ENCODE data around the gene AMH. TPM values are rescaled to one million over a fixed set of nuclear protein-coding genes. Genes with fewer than 3 reads are reported as not detected.

The AMH gene
- total and polyA plus RNA-seq, 2 donors (not counting 1 experiment from before 2014, with no cell fraction given), result 0.03 to 0.33 TPM

- H2AFZ ChIP-seq (ENCODE audit: low read length), result no peak overlapping the region
- peaks cover 15% of the 10 kb centered on the region for H3K36me3 ChIP-seq (ENCODE audit: control insufficient read depth, insufficient read depth, low read length)
- peaks cover 49% of the 10 kb centered on the region for H3K79me2 ChIP-seq (ENCODE audit: control insufficient read depth, insufficient read depth, low read length)
- peaks cover 17% of the 10 kb centered on the region for H3K4me1 ChIP-seq (ENCODE audit: control insufficient read depth, extremely low read depth, insufficient read depth, low read length)
- peak overlapping the region; percentile 97 for H3K9ac ChIP-seq (ENCODE audit: insufficient read depth, low read length)
- DNase-seq (ENCODE audit: low read depth in 2 of 2), result peak; percentile 91 to 96
- H3K9me3 ChIP-seq (ENCODE audit: control insufficient read depth, insufficient read depth, low read depth, low read length), result no peaks in the 10 kb centered on the region
- peak overlapping the region; percentile 66 to 99 (median 86) for H3K4me3 ChIP-seq (replicated peaks in 1 of 4; ENCODE audit: control extremely low read depth in 1 of 4, insufficient read depth in 1 of 4, low read depth in 3 of 4, low read length in 4 of 4)
- peak overlapping the region; percentile 95 for H3K27ac ChIP-seq (ENCODE audit: insufficient read depth, low read length)
- peaks cover 4% of the 10 kb centered on the region for H4K20me1 ChIP-seq (ENCODE audit: control insufficient read depth, extremely low read depth, insufficient read depth, low read length)
- no peak for TF ChIP-seq EZH2 (IDR thresholded peaks at IDR 0.05; ENCODE audit: low read length, missing control alignments)
- TF ChIP-seq CTCF (conservative IDR thresholded peaks at IDR 0.05 in 1 of 2, IDR thresholded peaks at IDR 0.05 in 1 of 2; ENCODE audit: low read depth in 1 of 2, low read length in 2 of 2), result no peak
- H3K27me3 ChIP-seq (ENCODE audit: control insufficient read depth, insufficient read depth, low read length), result no peaks in the 10 kb centered on the region
- no peak overlapping the region for H3K4me2 ChIP-seq (ENCODE audit: extremely low read depth, insufficient read depth, low read length)
Measured at GRCh38 chr19:2269244-2270156, 20.4 kb downstream of the AMH start.

- peaks cover 16% of the 10 kb centered on the region for H3K36me3 ChIP-seq (ENCODE audit: control insufficient read depth, insufficient read depth, low read length)
- H3K4me1 ChIP-seq (ENCODE audit: control insufficient read depth, extremely low read depth, insufficient read depth, low read length), result peaks cover 17% of the 10 kb centered on the region
- DNase-seq (ENCODE audit: low read depth in 2 of 2), result no peak
Measured at GRCh38 chr19:2270157-2270422, 21.0 kb downstream of the AMH start.

More at GRCh38 chr19:2270157-2270422, 21.0 kb downstream of the AMH start:
- H3K27me3 ChIP-seq (ENCODE audit: control insufficient read depth, insufficient read depth, low read length), result no peaks in the 10 kb centered on the region
- H2AFZ ChIP-seq (ENCODE audit: low read length), result no peak overlapping the region
- H3K9ac ChIP-seq (ENCODE audit: insufficient read depth, low read length), result peak overlapping the region; percentile 97
- H3K4me2 ChIP-seq (ENCODE audit: extremely low read depth, insufficient read depth, low read length), result no peak overlapping the region
- H3K27ac ChIP-seq (ENCODE audit: insufficient read depth, low read length), result peak overlapping the region; percentile 95
- H3K9me3 ChIP-seq (ENCODE audit: control insufficient read depth, insufficient read depth, low read depth, low read length), result no peaks in the 10 kb centered on the region
- TF ChIP-seq CTCF (conservative IDR thresholded peaks at IDR 0.05 in 1 of 2, IDR thresholded peaks at IDR 0.05 in 1 of 2; ENCODE audit: low read depth in 1 of 2, low read length in 2 of 2) (no peak), EZH2 (IDR thresholded peaks at IDR 0.05; ENCODE audit: low read length, missing control alignments) (no peak)
- H3K79me2 ChIP-seq (ENCODE audit: control insufficient read depth, insufficient read depth, low read length), result peaks cover 52% of the 10 kb centered on the region
- peaks cover 4% of the 10 kb centered on the region for H4K20me1 ChIP-seq (ENCODE audit: control insufficient read depth, extremely low read depth, insufficient read depth, low read length)
- peak overlapping the region; percentile 65 to 99 (median 82) for H3K4me3 ChIP-seq (replicated peaks in 1 of 4; ENCODE audit: control extremely low read depth in 1 of 4, insufficient read depth in 1 of 4, low read depth in 3 of 4, low read length in 4 of 4)

Measured in fibroblast of lung (primary cell).